Measurements from ENCODE around the gene EMP2. TPM values are rescaled to one million over a fixed set of nuclear protein-coding genes. Genes with fewer than 3 reads are reported as not detected.

EMP2 gene
- total and polyA plus RNA-seq, 2 experiments from 2014 or later, result 29.1 to 93.4 TPM

DNA sequence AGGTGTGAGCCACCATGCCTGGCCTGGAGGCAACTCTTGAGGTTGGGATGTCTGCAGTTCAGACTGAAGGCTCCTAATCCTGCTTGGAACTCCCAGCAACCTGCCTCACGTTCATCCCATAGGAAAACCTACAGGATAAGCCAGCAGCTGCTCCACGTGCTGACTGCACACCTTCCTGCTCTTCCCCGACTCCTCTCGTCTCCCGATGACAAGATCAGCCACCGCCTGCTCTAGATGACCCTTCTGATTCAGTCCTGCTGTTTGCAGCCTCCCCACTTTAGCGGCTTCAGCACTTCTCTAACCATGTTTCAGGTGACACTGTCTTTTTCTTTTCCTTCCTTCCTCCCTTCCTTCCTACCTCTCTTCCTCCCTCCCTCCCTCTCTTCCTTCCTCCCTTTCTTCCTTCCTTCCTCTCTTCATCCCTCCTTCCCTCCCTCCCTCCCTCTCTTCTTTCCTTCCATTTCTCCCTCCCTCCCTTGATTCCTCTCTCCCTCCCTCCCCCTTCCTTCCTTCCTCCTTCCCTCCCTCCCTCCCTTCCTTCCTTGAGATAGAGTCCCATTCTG lies 61.8 kb downstream of the EMP2 start:
- H3K9me3 ChIP-seq (ENCODE audit: low read depth), result no peaks in the 10 kb centered on the region
- H2AFZ ChIP-seq, result no peak overlapping the region
- H3K27me3 ChIP-seq, result no peaks in the 10 kb centered on the region
- no peaks in the 10 kb centered on the region for H4K20me1 ChIP-seq (ENCODE audit: insufficient read depth, poor library complexity, severe bottlenecking)
- no peak overlapping the region for H3K4me3 ChIP-seq
- TF ChIP-seq, protein P1, sequence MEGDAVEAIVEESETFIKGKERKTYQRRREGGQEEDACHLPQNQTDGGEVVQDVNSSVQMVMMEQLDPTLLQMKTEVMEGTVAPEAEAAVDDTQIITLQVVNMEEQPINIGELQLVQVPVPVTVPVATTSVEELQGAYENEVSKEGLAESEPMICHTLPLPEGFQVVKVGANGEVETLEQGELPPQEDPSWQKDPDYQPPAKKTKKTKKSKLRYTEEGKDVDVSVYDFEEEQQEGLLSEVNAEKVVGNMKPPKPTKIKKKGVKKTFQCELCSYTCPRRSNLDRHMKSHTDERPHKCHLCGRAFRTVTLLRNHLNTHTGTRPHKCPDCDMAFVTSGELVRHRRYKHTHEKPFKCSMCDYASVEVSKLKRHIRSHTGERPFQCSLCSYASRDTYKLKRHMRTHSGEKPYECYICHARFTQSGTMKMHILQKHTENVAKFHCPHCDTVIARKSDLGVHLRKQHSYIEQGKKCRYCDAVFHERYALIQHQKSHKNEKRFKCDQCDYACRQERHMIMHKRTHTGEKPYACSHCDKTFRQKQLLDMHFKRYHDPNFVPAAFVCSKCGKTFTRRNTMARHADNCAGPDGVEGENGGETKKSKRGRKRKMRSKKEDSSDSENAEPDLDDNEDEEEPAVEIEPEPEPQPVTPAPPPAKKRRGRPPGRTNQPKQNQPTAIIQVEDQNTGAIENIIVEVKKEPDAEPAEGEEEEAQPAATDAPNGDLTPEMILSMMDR (IDR thresholded peaks at IDR 0.05; ENCODE audit: poor library complexity), result no peak
- TF ChIP-seq EZH2 (IDR thresholded peaks at IDR 0.05; ENCODE audit: borderline replicate concordance) (no peak), EZH2phosphoT487 (IDR thresholded peaks at IDR 0.05; ENCODE audit: low read depth, severe bottlenecking, unreplicated experiment) (no peak)
- H3K27ac ChIP-seq, result no peak overlapping the region
- H3K36me3 ChIP-seq (replicated peaks; ENCODE audit: insufficient read depth, low read depth), result no peaks in the 10 kb centered on the region
- no peak for DNase-seq (ENCODE audit: low spot score)
- H3K9me2 ChIP-seq (replicated peaks; ENCODE audit: insufficient read depth), result no peaks in the 10 kb centered on the region
- WGBS (ENCODE audit: low lambda C conversion rate, missing lambda C conversion rate), result 85% methylated on average over 7 of the region's 7 CpGs
- no peak overlapping the region for H3K4me2 ChIP-seq
- H3K79me2 ChIP-seq, result no peaks in the 10 kb centered on the region
- H3K4me1 ChIP-seq (ENCODE audit: insufficient read depth), result peaks cover 11% of the 10 kb centered on the region

DNA sequence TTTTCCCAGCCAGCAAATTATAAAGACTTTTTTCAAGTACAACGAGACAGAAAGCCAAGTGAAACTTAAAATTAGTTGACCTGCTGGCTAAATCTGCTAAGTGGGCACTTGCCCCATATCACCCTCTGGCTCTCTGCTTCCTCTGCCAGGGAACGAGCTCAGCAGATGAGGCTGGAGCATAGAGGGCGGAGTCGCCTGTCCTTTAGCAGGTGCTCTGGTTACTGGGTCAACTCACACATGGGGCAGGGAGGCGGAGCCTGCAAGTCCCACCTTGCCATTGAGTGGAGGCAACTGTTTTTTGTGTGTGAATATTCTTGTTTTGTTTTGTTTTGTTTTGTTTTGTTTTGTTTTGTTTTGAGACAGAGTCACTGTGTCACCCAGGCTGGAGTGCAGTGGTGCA lies 62.5 kb downstream of the EMP2 start:
- TF ChIP-seq EZH2 (IDR thresholded peaks at IDR 0.05; ENCODE audit: borderline replicate concordance), result no peak
- TF ChIP-seq EZH2phosphoT487 (IDR thresholded peaks at IDR 0.05; ENCODE audit: low read depth, severe bottlenecking, unreplicated experiment), result no peak
- TF ChIP-seq, protein P1 (IDR thresholded peaks at IDR 0.05; ENCODE audit: poor library complexity), result no peak
- H3K27ac ChIP-seq, result no peak overlapping the region
- no peaks in the 10 kb centered on the region for H3K27me3 ChIP-seq
- H3K4me1 ChIP-seq (ENCODE audit: insufficient read depth), result peaks cover 11% of the 10 kb centered on the region
- WGBS (ENCODE audit: low lambda C conversion rate, missing lambda C conversion rate), result 98% methylated on average over 5 of the region's 5 CpGs
- no peaks in the 10 kb centered on the region for H4K20me1 ChIP-seq (ENCODE audit: insufficient read depth, poor library complexity, severe bottlenecking)
- H3K79me2 ChIP-seq, result no peaks in the 10 kb centered on the region
- H2AFZ ChIP-seq, result no peak overlapping the region
- H3K36me3 ChIP-seq (replicated peaks; ENCODE audit: insufficient read depth, low read depth), result no peaks in the 10 kb centered on the region
- no peaks in the 10 kb centered on the region for H3K9me3 ChIP-seq (ENCODE audit: low read depth)
- H3K4me3 ChIP-seq, result no peak overlapping the region
- no peak for DNase-seq (ENCODE audit: low spot score)
- no peaks in the 10 kb centered on the region for H3K9me2 ChIP-seq (replicated peaks; ENCODE audit: insufficient read depth)
- no peak overlapping the region for H3K4me2 ChIP-seq

DNA sequence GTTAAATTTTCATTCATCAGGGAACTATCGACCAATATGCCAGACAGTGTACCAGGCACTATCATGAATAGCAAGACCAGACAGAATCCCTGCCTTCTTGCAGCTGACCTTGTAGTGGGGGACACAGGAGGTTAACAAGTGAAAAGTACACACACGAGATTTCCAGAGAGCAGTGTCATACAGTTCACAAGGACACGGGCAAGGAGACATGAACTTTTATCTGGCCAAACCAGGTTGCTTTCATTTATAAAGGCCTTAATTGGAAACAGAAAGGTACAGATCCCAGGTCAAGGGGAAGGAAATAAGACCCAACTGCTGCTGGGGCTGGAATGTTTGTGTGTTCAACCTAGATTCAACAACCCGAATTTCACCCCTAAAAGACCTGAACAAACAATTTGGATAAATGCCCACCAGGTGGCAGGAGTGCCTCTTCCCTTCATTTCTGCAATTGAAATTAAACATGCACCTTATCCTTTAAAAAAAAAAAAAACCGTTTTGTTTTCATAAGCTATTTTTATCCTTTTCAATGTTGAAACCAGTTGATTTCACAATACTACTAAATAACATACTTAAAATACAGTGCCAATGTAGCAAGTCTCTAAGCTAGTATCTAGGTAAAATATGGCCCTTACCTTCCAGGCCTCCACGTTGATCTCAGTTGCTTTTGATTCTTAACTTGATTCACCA lies 65.9 kb downstream of the EMP2 start:
- Histone ChIP-seq H4K20me1 (ENCODE audit: insufficient read depth, poor library complexity, severe bottlenecking) (no peaks in the 10 kb centered on the region), H3K9me3 (ENCODE audit: low read depth) (no peaks in the 10 kb centered on the region), H3K4me1 (ENCODE audit: insufficient read depth) (peaks cover 11% of the 10 kb centered on the region), H2AFZ (no peak overlapping the region), H3K27me3 (no peaks in the 10 kb centered on the region), H3K4me2 (no peak overlapping the region), H3K27ac (peak overlapping the region; percentile 17), H3K9me2 (replicated peaks; ENCODE audit: insufficient read depth) (no peaks in the 10 kb centered on the region), H3K4me3 (no peak overlapping the region), H3K36me3 (replicated peaks; ENCODE audit: insufficient read depth, low read depth) (no peaks in the 10 kb centered on the region), H3K79me2 (no peaks in the 10 kb centered on the region)
- TF ChIP-seq, protein P1 (IDR thresholded peaks at IDR 0.05; ENCODE audit: poor library complexity), result peak; percentile 75
- TF ChIP-seq EZH2phosphoT487 (IDR thresholded peaks at IDR 0.05; ENCODE audit: low read depth, severe bottlenecking, unreplicated experiment), result no peak
- peak; percentile 76 for DNase-seq (ENCODE audit: low spot score)
- 41% methylated on average over 6 of the region's 6 CpGs for WGBS (ENCODE audit: low lambda C conversion rate, missing lambda C conversion rate)
